ENCODE results near the gene KRT73.
A peak's percentile ranks its signal among the peaks of the same experiment; 100 is the strongest.

The KRT73 gene

GRCh38 chr12:52645120-52645761 is 26.9 kb upstream of the KRT73 start:
- no peak for DNase-seq

DNA sequence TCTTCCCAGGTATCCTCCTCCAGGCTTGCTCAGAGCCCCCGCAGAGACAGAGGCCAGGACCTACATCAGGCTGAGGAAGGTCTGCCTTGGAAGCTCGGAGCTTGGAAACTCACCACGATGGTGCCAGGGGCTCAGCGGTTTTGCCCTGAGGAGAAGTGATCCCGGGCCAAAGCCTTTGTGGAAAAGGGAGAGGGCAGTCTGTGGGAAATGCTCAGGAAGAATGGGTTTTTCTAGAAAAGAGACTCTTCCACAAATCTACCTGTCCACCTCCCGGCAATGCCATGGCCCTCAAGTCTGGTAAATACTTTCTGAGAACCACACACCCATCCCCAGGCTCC is 25.7 kb upstream of the KRT73 start:
- DNase-seq, result no peak

DNA sequence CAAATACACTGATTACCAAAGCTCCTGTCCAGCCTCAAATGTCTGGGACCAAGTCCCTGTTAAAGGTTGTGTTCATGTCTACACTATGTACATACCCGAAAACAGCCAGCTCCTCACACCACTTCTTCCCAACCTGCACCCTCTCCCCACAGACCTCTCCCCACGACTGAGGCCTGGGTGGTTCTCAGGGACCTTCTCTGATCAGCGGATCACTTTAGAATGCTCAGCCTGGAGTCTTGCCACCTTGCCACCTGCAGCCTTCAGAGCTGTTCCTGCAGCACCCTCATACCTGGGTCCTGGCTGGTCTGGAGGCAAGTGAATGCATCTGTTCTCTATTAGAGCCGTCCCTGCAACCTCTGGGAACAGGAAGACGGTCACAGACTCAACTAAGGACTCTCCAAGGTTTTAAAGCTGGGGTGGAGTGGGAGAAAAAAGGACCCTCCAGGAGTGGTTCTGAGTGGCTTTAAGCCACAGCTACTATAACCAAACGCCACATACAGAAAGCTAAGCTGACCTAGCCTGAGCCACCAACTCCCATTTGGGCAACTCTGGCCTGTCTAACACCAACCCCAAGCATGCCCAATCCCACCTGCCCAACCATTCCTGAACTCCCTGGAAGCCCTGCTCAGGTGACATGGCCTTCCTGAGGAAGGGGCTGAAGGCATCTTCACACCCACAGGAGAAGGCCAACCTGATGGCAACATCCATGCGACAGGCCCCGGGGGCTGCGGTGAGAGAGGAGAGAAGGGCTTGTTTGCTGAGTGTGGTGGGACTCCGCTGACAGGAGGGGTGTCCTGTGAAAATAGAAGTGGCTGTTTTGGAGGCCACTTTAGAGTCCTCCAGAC is 25.1 kb upstream of the KRT73 start:
- no peak for DNase-seq

- DNase-seq, result no peak
These were observed 23.1 kb upstream of the KRT73 start for GRCh38 chr12:52641468-52641867.

DNA sequence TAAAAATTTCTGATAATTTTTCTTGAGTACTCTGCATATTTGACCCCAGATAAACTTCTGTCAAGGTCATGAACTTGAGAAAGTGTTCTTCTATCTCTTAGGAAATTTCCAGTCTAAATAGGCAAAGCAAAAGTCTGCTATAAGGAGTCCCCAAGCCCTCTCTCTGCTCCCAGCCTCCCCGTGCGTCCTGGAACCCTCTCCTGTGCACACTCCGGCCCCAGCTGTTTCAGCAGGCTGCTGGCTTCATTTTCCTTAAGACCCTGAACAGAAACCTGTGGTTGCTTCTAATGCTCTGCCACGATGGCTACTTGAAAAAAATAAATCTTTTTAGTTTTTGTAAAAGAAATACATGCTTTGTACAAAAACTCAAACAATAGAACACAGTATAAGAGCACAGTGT is 18.9 kb upstream of the KRT73 start:
- DNase-seq, result no peak

GRCh38 chr12:52636592-52637258 is 18.4 kb upstream of the KRT73 start:
- no peak for DNase-seq

DNA sequence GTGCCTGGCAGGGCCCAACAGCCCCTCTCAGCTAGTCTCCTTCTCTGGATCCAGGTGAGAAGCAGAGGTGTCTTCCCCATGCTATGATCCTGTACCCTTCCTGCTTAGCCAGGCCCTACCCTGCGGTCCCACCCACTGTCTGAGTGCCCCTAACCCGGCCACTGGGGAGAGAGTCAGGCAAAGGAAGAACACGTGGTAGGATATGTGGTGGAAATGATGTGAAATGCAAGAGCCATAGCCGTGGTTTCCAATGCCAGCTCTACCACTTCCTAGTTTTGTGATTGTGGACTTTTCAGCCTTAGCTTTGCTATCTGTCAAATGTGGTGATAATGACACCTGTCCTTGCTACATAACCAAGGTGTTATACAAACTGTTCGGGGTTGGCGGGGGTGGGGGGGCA is 17.8 kb upstream of the KRT73 start:
- no peak for DNase-seq

DNA sequence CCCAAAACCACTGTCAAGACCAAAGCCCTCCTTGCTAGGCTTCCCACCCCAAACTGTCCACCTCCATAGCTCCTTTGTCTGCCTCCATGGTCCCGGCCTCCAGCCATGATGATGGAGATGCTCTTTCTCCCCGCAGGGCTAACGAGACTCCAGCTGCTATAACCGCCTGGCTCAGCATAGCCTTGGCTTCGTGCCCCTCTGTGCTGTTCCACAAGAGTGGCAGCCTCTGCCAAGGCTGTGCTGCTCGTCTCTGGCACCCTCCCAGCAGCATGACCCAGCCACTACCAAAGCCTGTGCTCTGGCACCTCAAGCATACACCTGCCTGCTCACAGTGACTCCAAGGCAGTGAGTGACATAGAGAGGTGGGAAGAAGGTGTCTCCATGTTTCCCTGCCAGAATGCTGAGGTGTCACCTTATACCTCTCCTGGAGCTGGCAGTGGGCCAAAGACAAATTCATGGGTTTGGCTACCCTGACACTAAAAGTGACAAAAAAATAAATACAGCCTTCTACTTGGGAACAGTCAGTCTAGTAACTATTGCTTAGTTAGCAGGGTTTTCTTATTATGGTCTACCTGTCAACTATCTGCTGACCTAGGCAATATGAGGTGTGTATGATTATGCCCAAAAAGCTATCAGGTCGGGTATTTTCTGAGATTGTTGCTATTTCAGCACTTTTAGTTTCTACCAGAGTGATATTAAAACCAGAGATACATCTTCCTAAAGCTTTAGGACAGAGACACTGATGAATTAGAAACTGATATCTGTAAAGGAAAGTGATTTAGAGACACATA is 16.1 kb upstream of the KRT73 start:
- DNase-seq, result peak; percentile 68

GRCh38 chr12:52633383-52633782 is 15.0 kb upstream of the KRT73 start:
- peak; percentile 5 for DNase-seq

- DNase-seq, result no peak
These were observed 14.3 kb upstream of the KRT73 start for GRCh38 chr12:52632656-52633055.

GRCh38 chr12:52631676-52632459 is 13.5 kb upstream of the KRT73 start:
- DNase-seq, result no peak

DNA sequence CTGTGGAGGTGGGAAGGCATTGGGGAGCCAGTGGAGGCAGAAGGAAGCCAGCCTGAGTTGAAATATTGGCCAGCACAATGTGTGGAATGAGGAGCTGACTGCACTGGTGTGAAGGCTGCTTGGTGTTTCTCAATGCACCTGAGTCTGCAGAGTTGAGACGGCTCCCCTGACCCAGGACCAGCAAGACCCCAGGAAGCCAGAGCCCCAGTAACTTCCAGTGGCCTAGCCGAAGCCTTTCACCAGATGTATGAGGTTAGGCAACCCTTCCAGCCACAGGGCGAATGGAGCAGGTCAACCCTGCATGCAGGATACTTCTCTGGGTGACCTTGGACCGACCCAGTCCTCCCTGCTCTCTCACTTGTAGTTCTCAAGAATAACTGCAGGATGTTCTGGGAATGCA is 12.9 kb upstream of the KRT73 start:
- DNase-seq, result no peak

GRCh38 chr12:52630599-52631200 is 12.3 kb upstream of the KRT73 start:
- DNase-seq, result no peak

DNA sequence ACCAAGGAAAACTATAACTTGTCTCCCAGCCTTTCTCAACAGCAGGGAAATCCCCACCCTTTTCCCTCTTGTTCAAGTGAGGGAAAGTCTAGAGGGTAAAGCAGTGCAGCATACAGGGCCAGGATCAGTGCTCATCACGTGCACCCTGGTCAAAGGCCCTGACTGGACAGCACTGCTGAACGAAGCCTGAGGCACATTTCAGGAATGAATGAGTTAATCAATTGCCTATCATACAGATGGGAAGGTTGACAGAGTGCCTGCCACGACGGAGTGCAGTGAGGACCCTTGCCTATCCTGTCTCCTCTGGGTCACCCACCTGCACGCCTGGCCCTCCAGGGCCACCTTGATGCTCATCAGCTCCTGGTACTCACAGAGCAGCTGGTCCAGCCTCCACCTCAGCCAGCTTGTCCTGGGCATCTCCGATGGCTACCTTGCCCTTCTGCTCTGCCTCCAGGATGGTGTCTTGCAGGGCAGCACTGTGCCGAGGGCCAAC is 11.7 kb upstream of the KRT73 start:
- no peak for DNase-seq

DNA sequence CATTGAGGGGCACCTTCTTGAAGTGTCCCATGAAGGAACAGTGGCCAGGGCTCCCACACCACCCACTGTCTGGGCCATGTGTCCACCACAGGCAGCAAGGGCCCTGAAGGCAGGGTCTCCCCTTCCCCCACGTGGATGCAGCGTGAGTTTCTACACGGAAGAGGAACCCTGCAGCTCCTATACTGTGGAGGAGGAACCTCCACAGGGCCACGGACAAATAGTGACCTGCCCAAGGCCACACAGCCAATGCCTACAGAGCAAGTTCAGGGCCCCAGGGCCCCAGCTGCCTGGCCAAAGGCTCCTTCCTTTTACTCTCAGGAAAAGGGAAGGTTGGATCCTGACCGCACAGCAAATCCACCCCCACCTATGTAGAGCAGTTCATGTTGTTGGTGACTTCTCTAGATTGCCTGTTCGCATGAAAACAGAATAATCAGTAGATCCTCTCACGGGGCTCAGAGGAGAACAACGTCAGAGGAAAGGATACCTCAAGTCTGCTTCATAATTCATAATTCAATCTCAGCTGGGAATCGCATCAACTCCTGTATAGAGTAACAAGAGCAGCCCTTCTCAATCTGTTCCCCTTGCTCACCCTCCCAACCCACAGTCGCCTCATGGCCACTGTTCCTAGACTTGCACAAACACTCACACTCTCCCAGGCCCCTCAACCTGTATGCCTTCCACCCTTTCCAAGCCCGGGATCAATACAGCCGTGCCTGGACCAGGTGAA is 11.1 kb upstream of the KRT73 start:
- no peak for DNase-seq

DNA sequence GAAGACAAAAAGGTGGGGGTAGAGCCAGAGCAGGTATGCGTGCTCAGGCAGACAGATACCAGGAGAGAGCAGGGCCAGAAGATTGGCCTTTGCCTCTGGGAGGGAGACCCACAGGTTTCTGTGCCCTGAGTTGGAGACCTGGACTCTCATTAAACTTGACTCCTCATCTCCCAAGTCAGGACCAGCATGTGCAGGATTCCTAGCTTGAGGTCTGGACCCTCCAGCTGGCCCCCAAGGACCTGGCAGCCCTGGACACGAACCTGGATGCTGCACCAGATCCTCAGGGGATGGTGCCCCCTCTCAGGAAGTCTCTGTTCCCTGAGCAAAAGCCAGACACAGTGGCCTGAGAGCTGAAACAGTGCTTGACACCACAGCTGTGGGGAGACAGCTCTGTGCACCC is 10.5 kb upstream of the KRT73 start:
- DNase-seq, result no peak

- DNase-seq, result no peak
These were observed 9.8 kb upstream of the KRT73 start for GRCh38 chr12:52628111-52628507.

GRCh38 chr12:52627395-52628110 is 9.2 kb upstream of the KRT73 start:
- no peak for DNase-seq

- DNase-seq, result no peak
These were observed 4.0 kb upstream of the KRT73 start for GRCh38 chr12:52622349-52622748.

GRCh38 chr12:52618866-52619265 is 507 bp upstream of the KRT73 start:
- DNase-seq, result no peak

GRCh38 chr12:52617403-52617785 is 965 bp downstream of the KRT73 start:
- no peak for DNase-seq
